Kidney (tissue), 14 donors: Measurements from ENCODE around the gene GSX1. TPM values are rescaled to one million over a fixed set of nuclear protein-coding genes. Genes with fewer than 3 reads are reported as not detected.

ENCODE experiments used
- DNase-seq, 5 donors: peaks; one replicate each; pipeline ENCODE4 v3.0.0-alpha.2; 2013 to 2020
- FAIRE-seq: peaks from 2 replicates; lab custom pipeline; 2012; peaks lifted over from hg19 to GRCh38; lab: Jason Lieb, UNC
- H3K27ac ChIP-seq, 2 donors: one replicate each; pipeline ENCODE4 v1.7.0; 2013; ENCODE audit warnings: low read depth in 2 of 2, low read length in 2 of 2, inconsistent platforms in 1 of 2
- H3K27me3 ChIP-seq: one replicate; pipeline ENCODE4 v1.7.1; 2013; ENCODE audit warnings: low read length, inconsistent platforms; ENCODE audit not compliant: control insufficient read depth, insufficient read depth
- H3K36me3 ChIP-seq, 3 donors: one replicate each; pipeline versions ENCODE4 v1.7.0 to v1.7.1; 2013; ENCODE audit warnings: low read length in 3 of 3, control low read depth in 1 of 3, inconsistent platforms in 1 of 3; ENCODE audit not compliant: insufficient read depth in 3 of 3, control insufficient read depth in 2 of 3
- H3K4me1 ChIP-seq, 3 donors: one replicate each; pipeline versions ENCODE4 v1.7.0 to v1.7.1; 2013; ENCODE audit warnings: low read length in 3 of 3, inconsistent platforms in 1 of 3, low read depth in 1 of 3; ENCODE audit not compliant: control insufficient read depth in 2 of 3, insufficient read depth in 2 of 3
- H3K4me3 ChIP-seq, 3 donors: one replicate each; pipeline versions ENCODE4 v1.7.0 to v1.8.1; 2013; ENCODE audit warnings: low read length in 3 of 3, control low read depth in 1 of 3, inconsistent platforms in 1 of 3
- H3K9ac ChIP-seq, 3 donors: one replicate each; pipeline versions ENCODE4 v1.7.0 to v1.7.1; 2013; ENCODE audit warnings: low read length in 3 of 3, control low read depth in 1 of 3, inconsistent platforms in 1 of 3
- H3K9me3 ChIP-seq, 3 donors: one replicate each; pipeline versions ENCODE4 v1.7.0 to v1.7.1; 2013; ENCODE audit warnings: low read length in 3 of 3, control low read depth in 1 of 3, inconsistent platforms in 1 of 3; ENCODE audit not compliant: control insufficient read depth in 2 of 3, insufficient read depth in 1 of 3
- intact Hi-C: fragments of 100-400 bp; cut with DNase I; formaldehyde crosslinking; loops from one replicate; pipeline ENCODE4 v1.11.1; 2022
- polyA plus RNA-seq: library from polyadenylated mRNA; stranded (reverse); fragments of 350-450 nt; fragmentation: Illumina TruSeq; extraction: RNeasy Lipid Tissue Mini Kit (QIAGEN cat#74804); gene quantifications from one replicate; pipeline ENCODE4 v1.2.3, GENCODE V29; 2014; ENCODE audit warnings: low read depth, low replicate concordance; ENCODE audit not compliant: insufficient read depth
- total RNA-seq: library from RNA; stranded (reverse); fragmentation: NEBNext Ultra II Directional; extraction: Animal tissue kit (Norgen Biotek cat#: 25700); gene quantifications from one replicate; pipeline ENCODE4 v1.2.1, GENCODE V29; 2021
- TF ChIP-seq, protein P1 (sequence below): IDR thresholded peaks from 3 replicates; pipeline ENCODE4 v1.5.1; 2012; ENCODE audit warnings: mild to moderate bottlenecking, moderate library complexity, borderline replicate concordance; ENCODE audit not compliant: insufficient read depth; ENCODE audit errors: extremely low read depth
- donor health status: control.
- donor health status: control.
- donor health status: control.
- donor health status: control.
- donor health status: control.
- donor health status: DM: yes; HTN: yes; CAD: no.
- donor health status: Normal renal cell carcinoma (clear cell type).

The GSX1 gene
- total and polyA plus RNA-seq, 2 donors from 2014 or later, result not detected

DNA sequence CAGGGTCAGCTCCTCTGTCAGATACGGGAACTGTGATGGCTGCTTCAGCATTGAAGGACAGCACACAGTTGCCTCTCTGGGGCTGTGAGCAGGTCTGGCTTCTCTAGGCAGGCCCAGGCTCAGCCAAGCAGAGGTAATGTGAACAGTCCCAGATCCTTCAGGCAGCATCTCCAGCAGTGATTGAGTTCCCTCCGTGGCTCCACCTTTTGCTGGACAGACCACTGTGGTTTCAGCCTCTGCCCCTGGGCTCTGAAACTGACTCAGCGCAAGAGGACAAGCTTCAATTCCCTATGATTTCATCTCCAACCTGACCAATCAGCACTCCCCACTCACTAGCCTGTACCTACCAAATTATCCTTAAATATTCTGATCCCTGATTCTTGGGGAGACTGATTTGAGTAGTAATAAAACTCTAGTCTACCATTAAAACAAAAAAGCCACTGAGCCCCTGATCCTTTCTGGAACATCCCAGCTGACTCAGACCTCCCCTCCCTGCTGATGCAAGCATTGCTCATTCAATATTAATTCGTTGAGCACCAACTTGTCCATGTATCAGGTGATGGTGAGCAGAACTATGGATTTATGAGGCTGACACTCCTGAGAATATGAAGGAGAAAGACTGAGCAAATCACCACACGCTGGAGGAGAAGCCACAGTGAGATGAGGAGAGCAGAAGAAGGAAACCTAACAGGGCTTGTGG is 16.7 kb downstream of the GSX1 start:
- no peak for DNase-seq
- intact Hi-C loops, result no loop called here
- no peak overlapping the region for H3K9ac ChIP-seq
- no peaks in the 10 kb centered on the region for H3K4me1 ChIP-seq
- no peaks in the 10 kb centered on the region for H3K36me3 ChIP-seq
- H3K27me3 ChIP-seq, result peaks cover 4% of the 10 kb centered on the region
- H3K27ac ChIP-seq, result no peak overlapping the region
- FAIRE-seq, result no peak
- no peak overlapping the region for H3K4me3 ChIP-seq
- no peaks in the 10 kb centered on the region for H3K9me3 ChIP-seq
- TF ChIP-seq, protein P1, sequence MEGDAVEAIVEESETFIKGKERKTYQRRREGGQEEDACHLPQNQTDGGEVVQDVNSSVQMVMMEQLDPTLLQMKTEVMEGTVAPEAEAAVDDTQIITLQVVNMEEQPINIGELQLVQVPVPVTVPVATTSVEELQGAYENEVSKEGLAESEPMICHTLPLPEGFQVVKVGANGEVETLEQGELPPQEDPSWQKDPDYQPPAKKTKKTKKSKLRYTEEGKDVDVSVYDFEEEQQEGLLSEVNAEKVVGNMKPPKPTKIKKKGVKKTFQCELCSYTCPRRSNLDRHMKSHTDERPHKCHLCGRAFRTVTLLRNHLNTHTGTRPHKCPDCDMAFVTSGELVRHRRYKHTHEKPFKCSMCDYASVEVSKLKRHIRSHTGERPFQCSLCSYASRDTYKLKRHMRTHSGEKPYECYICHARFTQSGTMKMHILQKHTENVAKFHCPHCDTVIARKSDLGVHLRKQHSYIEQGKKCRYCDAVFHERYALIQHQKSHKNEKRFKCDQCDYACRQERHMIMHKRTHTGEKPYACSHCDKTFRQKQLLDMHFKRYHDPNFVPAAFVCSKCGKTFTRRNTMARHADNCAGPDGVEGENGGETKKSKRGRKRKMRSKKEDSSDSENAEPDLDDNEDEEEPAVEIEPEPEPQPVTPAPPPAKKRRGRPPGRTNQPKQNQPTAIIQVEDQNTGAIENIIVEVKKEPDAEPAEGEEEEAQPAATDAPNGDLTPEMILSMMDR, result no peak

DNA sequence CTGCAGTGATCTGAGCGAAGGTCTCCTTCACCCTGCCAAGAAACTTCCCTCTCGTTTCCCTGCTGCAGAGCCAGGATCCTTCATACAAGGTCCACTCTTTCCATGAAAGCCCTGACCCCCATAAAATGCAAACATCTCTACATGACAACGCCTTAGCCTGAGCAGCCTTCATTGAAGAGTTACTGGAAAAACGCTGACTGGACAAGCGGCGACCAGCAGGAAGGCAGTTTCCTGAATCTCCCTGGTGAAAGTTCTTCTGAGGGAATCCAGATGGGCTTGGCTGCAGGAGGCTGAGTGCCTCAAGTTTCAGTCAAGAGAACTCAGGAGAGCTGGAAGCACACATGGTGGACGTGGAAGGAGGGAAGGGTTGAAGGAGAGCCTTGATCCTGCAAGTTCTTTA is 17.7 kb downstream of the GSX1 start:
- H3K9me3 ChIP-seq, result no peaks in the 10 kb centered on the region

DNA sequence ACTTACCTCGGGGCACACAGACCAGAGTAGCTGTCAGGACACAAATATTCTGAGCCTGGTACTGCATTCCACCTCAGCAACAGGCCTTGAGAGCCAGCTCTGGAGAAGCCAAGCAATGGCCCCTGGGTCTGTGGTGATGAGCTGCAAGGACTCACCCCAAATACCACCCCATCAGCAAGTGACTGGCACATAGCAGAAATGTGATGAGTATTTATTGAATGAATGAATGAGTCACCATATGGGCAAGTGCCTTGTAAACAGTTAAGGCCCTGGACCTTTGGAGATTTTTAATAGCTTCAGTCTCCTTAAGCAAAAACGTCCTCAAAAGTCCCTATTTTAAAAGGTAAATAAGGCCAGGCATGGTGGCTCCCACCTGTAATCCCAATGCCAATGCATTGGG is 18.2 kb downstream of the GSX1 start:
- H3K9me3 ChIP-seq, result no peaks in the 10 kb centered on the region
- peaks cover 4% of the 10 kb centered on the region for H3K27me3 ChIP-seq
- H3K27ac ChIP-seq, result no peak overlapping the region
- no peak overlapping the region for H3K4me3 ChIP-seq
- TF ChIP-seq, protein P1, result no peak
- intact Hi-C loops, result no loop called here
- DNase-seq (no peak), FAIRE-seq (no peak)
- H3K36me3 ChIP-seq, result no peaks in the 10 kb centered on the region
- H3K4me1 ChIP-seq, result no peaks in the 10 kb centered on the region
- H3K9ac ChIP-seq, result no peak overlapping the region

More for the DNA sequence above, 17.7 kb downstream of the GSX1 start:
- intact Hi-C loops, result no loop called here
- Histone ChIP-seq H3K36me3 (no peaks in the 10 kb centered on the region), H3K27me3 (peaks cover 4% of the 10 kb centered on the region), H3K9ac (no peak overlapping the region), H3K27ac (no peak overlapping the region), H3K4me1 (no peaks in the 10 kb centered on the region), H3K4me3 (no peak overlapping the region)
- no peak for DNase-seq
- no peak for FAIRE-seq
- TF ChIP-seq, protein P1, result no peak
